H54 (cell line): ENCODE data around the gene TAB2.

Source experiments
- DNase-seq: peaks from one replicate; pipeline ENCODE4 v3.0.0; 2011; ENCODE audit warnings: low spot score, mixed read lengths; ENCODE audit not compliant: insufficient read length
- FAIRE-seq: peaks from 3 replicates; lab custom pipeline; 2011; peaks lifted over from hg19 to GRCh38; lab: Jason Lieb, UNC
- POLR2A ChIP-seq: IDR thresholded peaks from 2 replicates; pipeline ENCODE4 v1.6.1; 2011; ENCODE audit warnings: low read depth, mild to moderate bottlenecking, low read length

Gene TAB2

DNA sequence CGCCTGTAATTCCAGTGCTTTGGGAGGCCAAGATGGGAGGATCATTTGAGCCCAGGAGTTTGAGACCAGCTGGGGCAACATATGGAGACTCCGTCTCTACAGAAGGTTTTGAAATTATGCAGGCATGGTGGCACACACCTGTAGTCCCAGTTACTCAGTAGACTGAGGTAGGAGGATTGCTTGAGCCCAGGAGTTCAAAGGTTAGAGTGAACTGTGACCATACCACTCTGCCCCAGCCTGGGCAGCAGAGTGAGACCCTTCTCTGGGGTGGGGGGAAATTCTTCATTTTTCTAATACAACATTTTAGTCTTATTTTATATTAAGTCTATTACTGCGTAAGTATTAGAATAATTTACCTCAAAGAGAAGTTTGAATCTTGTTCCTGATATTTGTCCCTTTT, 62.5 kb downstream of the TAB2 start:
- DNase-seq (no peak), FAIRE-seq (no peak)
- TF ChIP-seq POLR2A, result no peak

DNA sequence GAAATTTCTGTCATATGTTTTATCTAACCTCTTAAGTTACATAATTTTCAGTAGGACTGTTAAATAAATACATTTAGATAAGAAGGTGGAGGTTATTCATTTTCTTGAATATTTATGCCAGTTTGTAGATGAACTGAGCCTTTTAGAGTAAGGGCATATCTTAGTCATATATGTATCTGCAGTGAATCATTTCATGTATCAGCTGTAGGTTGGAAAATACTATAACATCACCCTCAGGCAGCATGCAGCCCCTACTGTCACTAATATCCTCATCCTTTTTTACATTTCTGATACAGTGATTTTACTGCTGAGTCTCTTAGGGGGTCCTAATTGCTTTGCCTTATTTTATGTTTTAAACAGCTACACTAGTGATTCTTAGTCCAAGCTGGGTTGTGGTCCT, 63.0 kb downstream of the TAB2 start:
- FAIRE-seq (no peak), DNase-seq (no peak)
- TF ChIP-seq POLR2A, result no peak

DNA sequence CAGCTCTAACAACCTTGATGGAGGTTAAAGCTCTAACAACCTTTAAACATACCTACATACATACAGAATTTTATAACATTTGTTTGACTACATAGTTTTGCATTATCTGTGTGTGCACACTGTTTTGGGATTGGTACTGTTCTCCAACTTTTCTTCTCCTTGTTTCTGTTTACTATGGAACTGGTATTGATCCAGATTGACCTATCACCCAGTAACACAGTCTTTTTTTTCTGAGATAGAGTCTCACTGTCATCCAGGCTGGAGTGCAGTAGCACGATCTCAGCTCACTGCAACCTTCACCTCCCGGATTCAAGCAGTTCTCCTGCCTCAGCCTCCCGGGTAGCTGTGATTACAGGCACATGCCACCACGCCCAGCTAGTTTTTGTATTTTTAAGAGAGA, 65.9 kb downstream of the TAB2 start:
- no peak for DNase-seq
- FAIRE-seq, result no peak
- TF ChIP-seq POLR2A, result no peak

DNA sequence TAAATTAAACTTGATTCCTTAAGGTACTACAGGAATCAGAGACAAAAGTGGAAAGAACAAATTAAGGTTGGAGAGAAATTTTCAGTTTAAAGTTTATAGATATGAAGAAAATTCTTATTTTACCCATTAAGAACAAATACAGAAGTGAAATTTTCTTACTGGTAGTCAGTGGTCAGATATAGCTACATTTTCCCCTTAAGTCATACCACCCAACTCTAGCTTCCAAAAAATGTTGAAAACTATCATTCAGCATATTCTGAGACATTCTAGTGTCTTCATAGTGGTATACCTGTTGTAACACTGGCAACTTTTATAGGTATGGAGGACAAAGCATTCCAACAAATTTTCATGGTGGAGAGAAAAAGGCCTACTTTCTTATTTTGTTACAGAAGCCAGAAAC, 67.0 kb downstream of the TAB2 start:
- FAIRE-seq (no peak), DNase-seq (no peak)
- TF ChIP-seq POLR2A, result no peak

DNA sequence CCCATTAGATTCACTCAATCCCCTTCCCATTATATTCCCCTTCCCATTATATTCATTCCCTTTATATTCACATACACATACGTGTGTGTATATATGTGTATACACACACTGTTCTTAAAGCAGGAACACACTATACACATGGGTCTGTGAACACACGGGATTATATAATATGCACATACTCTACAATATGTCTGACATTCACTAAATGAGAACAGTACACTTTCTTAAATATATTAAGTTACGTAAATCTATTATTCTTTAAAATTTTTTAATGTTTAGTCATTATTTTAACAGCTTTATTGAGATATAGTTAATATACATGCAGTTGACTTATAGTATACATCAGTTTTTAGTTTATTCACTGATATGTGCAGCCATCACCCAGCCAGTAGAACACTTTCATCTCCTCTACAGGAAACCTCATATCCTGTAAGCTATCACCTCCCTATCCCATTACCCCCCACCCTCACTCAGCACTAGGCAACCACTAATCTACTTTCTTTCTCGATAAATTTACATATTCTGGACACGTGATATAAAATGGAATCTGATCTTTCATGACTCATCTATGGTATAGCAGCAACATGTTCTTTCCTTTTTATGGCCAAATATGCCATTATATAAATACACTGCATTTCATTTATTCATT, 68.6 kb downstream of the TAB2 start:
- no peak for TF ChIP-seq POLR2A
- FAIRE-seq (no peak), DNase-seq (no peak)

DNA sequence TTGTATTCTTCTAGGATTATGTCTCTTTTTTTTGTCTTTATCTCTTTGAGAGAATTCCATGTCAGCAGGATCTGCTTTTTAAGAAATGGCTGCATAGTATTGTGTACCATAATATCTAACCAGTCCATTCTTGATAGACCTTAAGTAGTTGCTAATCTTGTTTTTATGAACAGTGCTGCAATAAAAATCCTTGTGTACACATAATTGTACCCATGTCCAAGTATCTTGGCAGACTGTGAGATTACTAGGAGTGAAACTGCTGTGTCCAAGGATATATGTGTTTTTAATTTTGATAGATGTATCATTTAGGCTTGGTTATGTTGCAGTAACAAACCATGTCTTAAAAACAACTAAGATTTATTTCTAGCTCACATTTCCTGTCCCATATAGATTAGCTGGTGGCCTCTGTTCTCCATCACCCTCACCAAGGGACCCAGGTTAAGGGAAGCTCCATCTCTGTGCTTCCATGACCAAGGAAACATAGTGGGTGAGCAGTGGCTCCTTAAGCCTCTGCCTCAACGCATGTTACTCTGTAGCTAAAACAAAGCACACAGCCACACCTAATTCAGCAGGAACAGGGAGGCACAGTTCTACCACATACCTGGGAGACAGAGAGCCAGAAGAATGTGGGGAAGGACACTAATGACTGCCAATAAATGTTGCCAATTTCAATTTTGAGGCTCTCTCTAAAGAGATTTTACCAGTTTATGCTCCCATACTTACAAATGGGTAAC, 70.4 kb downstream of the TAB2 start:
- FAIRE-seq (no peak), DNase-seq (no peak)
- no peak for TF ChIP-seq POLR2A

DNA sequence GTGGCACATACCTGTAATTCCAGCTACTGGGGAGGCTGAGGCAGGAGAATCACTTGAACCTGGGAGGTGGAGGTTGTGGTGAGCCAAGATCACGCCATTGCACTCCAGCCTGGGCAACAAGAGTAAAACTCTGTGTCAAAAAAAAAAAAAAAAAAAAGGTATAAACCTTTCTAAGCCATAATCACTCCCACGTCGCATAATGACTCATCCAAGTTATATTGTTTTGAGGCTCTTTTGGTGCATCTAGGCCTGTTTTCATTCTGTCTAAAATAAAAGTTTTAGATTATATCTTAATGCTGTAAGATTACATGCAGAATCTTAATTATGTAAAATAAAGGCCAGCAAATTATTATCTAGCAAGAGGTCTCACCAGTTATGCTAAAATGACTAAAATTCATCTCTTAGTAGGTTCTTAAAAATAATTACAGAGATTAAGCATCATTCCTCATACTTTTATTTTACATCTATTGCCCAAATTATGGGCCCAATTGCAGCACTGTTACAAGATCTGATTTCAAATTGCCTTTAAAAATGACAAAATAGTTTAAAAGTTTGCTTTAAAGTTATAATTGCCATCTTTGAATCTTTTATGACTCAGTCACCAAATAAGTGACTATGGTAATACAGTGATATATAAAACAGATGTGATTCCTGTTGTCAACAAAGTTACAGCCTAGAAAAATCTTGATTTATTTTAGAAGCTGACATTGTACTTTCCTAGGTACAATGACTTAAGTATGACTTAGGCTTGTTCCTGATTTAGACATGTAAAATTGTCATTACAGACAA, 72.2 kb downstream of the TAB2 start:
- no peak for FAIRE-seq
- TF ChIP-seq POLR2A, result no peak
- DNase-seq, result no peak

DNA sequence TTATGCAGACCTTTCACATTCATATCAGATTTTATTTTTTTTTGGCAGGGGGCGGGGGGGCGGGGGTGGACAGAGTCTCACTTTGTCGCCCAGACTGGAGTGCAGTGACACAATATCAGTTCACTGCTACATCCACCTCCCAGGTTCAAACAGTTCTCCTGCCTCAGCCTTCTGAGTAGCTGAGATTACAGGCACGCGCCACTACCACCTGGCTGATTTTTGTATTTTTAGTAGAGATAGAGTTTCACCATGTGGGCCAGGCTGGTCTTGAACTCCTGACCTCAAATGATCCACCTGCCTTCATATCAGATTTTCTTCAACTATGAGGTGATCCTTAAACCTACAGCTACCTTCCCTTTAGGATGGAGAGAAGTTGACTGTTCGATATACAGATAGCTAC, 74.6 kb downstream of the TAB2 start:
- DNase-seq, result no peak
- FAIRE-seq, result no peak
- no peak for TF ChIP-seq POLR2A

DNA sequence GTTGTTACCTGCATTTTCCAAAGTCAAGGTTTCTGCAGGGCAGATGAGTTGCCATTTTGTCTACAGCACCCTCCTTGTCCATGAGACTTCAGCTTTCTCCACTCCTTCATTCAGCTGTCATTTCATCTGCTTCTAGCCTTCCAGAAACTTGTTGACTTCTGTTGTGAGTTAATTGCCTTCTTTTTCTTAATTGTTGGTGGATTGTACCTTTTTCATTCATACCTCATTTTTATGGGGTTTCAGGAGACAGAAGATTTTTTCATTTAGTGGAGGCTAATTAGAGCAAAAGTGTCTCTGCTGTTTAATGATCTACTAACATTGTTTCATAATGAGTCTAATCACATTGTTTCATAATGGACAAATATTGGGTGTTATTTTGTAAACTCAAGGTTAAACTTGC, 75.0 kb downstream of the TAB2 start:
- TF ChIP-seq POLR2A, result no peak
- FAIRE-seq (no peak), DNase-seq (no peak)

DNA sequence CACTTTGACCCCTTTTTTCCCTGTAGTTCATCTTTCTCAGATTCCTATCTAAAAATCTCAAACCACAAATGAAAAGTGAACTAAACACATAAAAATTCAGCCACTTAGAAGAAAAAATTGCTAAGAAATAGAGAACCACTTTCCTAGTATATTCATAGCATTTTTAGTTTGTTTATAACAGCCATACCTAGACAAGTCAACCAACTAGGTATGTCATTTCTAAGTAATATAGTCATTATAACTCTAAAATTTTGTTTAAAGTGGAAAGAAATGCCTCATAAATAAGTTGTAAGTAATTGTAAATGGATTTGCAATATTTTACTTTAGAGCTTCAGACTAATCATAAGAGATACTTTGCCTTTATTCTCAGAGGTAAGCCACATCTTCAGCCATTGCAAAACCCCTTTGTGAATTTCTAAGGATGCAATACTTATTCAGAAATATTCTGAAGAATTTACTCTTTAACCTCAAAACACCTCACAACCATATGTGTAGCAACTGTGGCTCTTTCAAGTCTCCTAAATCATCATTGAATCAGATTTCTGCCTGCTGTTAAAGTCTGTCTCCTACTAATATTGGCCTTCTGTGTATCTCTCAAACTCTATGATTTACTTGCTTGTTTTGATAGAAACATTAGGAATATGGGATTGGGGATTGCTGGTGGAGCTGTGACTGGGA, 75.6 kb downstream of the TAB2 start:
- no peak for TF ChIP-seq POLR2A
- DNase-seq (no peak), FAIRE-seq (no peak)

DNA sequence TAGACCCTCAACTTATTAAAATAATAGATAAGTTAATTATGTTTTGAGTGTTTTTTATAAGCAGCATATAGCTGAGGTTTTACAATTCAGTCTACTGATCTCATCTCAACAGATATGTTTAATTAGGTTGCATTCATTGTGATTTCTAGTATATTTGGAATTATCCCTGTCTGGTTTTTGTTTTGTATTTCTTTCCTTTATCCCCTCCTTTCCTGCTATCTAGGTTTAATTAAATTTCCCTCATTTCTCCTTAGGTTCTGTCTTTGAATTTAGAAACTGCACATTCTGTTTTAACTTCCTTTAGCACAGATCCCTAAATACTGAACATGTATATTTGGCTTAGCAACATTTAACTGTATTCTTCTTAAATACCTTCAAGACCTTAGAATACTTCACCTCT, 77.7 kb downstream of the TAB2 start:
- DNase-seq (no peak), FAIRE-seq (no peak)
- TF ChIP-seq POLR2A, result no peak

DNA sequence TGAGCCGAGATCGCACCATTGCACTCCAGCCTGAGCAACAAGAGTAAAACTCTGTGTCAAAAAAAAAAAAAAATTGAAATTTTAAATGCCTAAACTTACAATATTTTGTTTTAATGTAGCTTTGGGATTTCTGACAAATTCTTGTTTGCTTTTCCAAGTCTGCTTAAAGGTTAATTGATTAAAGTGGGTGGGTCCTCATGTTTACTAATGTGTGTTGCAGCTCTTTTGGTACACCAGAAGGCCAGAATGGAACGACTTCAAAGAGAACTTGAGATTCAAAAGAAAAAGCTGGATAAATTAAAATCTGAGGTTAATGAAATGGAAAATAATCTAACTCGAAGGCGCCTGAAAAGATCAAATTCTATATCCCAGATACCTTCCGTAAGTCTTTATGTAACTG, 79.9 kb downstream of the TAB2 start:
- FAIRE-seq (no peak), DNase-seq (no peak)
- no peak for TF ChIP-seq POLR2A

DNA sequence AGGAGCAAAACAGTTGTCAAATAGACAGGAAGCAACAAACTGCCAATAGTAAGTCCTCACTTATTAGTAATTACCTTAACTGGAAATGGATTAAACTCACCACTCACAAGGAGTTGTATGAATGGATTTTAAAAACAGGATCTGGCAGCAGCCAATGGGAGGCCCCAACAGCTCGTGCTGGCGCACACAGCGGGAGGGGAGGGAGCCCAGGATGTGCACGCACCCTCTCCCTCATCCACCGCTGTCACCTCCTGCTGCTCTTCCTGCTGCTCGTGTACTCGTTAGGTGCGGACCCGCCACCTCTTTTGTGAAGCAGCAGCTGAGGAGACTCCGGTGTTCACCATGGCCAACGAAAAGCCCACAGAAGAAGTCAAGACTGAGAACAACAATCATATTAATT, 82.5 kb downstream of the TAB2 start, which contains the start of gene SUMO4:
SUMO4 (plus strand) TSS at position 213 of the 400 bp plus-strand sequence; CDS start at position 343, 130 bp downstream.
- TF ChIP-seq POLR2A, result no peak
- no peak for FAIRE-seq
- DNase-seq, result no peak

DNA sequence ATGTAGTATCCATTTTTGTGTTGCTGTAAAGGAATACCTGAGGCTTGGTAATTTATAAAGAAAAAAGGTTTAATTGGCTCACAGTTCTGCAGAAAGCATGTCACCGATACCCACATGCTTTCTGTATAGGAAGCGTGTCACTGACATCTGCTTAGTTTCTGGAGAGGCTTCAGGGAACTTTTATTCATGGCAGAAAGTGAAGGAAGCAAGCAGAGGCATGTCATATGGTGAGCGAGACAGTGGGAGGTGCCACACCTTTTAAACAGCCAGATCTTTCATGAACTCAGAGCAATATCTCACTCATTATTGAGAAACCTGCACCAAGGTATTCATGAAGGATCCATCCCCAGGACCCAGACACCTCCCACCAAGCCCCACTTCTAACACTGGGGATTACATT, 86.0 kb downstream of the TAB2 start:
- DNase-seq, result no peak
- no peak for FAIRE-seq
- no peak for TF ChIP-seq POLR2A
